Measurements from ENCODE around the gene CEP70.
"Not testable (repeated sequence)": the region's sequence is repeated elsewhere in the genome, so short reads cannot be mapped to it uniquely, and the experiment has no call there.

CEP70 gene

DNA sequence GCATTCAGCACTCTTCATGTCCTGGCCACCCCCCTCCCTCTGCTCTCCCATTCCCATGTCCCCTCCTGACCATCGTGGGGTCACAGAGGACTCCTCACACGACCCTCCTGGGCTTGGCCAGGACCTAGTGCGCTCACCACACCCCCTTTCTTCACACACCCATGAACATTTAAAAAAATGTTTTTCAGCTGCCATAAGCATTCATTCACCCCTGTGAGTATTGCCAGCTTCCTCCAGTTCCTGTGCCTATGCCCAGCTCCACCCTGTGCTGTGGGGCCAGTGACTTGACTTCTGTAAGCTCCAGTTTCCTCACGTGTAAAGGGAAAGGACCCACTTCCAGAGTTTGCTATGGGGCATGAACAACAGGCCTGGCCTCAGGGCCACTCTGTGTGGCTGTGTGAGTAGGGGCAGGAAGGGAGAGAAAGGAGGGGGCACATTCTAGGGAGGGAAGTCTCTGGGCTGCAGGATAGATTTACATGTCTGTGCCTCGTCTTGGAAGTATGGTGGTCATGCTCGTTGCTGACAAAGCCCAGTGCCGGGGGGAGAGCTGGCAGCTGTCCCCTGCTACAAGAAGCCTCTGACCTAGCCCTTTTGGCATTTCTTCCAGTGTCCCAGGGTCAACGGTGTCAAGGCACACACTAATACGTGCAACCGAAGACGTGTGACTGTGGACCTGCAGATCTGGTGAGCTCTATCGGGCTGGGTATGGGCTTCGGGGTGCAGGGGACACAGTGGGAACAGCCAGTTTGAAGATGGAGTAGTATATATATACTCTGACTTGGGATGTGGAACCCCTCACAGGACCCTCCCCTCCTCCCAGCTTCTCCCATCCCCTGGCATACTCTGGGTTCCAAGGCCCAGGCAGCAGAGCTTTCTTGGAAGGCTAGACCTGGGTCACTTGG is 136.8 kb downstream of the CEP70 start:
- no peak for DNase-seq (ENCODE audit: low read depth, low spot score)
- peak overlapping the region; percentile 32 for H3K27ac ChIP-seq

DNA sequence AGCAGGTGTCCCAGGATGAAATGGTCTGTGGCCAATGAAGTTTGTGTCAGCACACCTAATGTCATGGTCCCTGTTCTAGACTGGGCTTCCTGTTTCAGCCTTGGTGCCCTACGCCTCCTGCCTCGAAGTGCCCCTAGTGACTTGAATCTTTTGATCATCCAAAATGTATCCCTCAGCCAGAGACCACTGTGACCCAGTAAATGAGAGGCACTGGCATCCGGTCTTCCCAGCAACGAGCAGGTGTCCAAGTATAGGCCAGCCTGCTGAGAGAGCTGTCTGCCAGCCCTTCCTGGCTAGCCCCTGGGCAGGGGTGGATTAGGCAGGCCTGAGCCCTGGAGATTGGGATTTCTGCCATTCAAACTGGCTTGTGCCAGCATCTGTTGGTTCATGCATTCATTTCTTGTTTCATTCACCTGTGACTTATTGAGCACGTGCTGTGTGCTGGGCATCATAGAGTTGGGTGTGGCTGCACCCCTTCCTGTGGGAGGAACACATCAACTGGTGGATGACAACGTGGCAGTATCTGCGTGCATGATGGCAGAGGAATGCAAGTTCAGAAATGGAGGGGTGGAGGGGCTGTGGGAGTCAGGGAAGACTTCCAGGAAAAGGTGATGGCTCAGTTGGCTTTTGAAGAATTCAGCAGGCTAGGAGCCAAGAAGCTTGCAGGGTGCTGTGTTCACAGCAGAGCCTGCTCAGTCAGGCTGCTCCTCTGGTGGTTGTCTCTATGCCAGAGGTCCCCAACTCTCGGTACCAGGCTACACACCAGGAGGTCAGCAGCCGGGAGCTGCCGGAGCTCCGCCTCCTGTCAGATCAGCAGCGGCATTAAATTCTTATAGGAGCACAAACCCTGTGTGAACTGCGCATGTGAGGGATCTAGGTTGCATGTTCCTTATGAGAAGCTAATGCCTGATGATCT is 138.0 kb downstream of the CEP70 start:
- DNase-seq (ENCODE audit: low read depth, low spot score): no peak
- peak overlapping the region; percentile 32 for H3K27ac ChIP-seq

DNA sequence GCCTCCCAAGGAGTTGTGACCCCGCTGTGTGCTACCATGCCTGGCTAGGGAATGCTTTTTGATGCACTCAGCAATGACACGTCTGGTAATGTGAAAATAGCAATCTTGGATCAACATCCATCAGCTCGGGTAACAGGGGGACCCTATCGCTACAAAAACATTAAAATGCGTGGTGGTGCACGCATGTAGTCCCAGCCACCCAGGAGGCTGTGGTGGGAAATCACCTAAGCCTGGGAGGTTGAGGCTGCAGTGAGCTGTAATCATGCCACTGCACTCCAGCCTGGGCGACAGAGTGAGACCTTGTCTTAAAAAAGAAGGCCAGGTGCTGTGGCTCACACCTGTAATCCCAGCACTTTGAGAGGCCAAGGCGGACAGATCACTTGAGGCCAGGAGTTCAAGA is 140.1 kb downstream of the CEP70 start:
- not testable (repeated sequence) for DNase-seq (ENCODE audit: low read depth, low spot score)

DNA sequence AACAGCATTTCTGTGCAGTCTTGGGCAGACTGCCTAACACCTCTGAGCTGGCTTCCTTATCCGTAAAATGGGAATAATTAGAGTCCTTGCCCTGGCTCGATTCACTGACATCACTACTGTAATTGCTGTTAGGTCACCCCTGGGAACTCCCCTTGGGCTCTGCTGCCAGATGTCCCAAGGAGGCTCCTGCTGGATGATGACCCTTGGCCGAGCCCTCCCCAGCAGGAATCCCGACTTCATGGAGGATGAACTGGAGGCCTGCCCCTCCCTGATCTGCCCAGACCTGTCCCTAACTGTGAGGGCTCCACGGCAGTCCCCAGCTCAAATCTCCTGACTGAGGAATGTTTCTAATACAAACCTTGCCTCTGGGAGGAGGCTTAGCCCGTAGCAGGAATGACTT is 141.6 kb downstream of the CEP70 start:
- no peak for DNase-seq (ENCODE audit: low read depth, low spot score)

More for the DNA sequence above, 140.1 kb downstream of the CEP70 start:
- not testable (repeated sequence) for H3K27ac ChIP-seq

DNA sequence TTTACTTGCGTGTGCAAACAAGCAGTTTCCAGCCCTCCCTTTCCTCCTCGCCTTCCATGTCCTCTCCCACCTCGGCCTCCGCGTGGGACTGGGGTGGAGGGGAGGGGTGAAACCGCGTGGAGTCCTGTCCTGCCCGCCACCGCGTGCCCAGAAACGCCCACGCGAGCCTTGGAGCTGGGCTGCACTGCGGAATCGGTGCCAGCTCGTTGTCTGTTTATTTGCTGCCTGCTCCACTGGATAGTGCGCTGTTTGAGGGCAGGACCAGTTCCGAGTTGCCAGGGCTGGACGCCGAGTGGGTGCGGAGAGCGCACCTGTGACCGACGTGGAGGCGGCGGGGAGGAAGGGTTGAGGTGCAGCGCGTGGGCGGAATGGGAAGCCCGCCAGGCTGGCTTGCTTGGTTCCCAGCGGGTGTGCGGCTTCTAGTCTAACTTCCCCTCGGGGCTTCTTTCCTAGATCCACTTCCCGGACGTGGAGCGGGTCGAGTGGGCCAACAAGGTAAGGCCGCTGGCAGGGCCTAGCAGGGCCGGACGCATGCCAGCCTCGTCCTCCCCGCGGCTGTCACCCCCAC is 142.4 kb downstream of the CEP70 start:
- no peak for DNase-seq (ENCODE audit: low read depth, low spot score)
- no peak overlapping the region for H3K27ac ChIP-seq

More for the DNA sequence above, 141.6 kb downstream of the CEP70 start:
- peak overlapping the region; percentile 3 for H3K27ac ChIP-seq

DNA sequence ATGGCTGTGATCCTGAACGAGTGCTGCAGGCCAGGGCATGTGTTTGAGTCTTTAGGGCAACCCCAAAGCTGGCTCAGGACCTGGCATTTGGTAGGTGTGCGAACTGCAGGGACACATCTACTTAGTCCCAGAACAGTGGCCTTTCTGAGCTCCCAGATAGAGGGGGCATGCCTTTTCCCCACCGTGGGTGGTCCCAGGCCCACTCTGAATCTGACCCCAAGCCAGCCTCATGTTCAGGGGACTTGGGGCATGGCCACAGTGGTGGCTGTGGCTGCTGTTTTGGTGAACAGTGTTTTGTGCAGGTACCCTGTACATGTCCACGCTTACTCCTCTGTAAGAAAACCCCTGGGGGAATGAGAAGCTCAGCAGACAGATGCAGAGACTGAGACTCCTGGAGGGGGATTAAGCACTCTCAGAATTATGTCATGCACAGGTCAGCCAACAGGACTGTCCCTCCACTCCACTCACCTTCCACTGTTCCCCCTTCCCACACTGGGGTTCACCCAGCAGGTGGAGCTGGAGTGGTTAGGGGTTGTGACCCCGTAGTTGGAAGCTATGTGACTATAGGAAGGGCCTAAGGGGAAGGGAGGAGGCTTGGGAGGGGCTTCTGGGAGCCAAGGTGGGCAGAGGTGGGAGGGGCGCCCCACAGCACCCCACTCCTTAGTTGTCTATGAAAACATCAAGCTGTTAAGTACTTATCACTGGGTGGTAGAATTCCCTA is 143.2 kb downstream of the CEP70 start:
- DNase-seq (ENCODE audit: low read depth, low spot score): no peak
- H3K27ac ChIP-seq: no peak overlapping the region

DNA sequence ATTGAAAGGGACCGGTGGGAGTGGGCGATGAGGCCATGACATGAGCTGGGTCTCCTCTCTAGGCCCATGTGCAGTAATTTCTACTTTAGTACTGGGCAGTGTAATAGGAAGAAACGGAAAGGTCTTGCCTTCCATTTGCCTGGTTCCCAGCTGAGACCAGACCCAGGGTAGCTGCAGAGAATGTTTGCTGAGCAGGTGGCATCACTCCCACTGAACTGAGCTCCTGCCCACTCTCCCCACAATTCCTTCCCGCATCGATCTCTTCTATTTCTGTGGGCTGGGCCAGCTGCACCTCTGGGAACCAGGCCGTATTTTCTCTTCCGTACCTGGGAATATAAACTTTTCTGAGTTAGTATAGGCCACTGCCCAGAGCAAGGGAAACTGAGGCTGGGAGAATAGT is 143.9 kb downstream of the CEP70 start:
- no peak overlapping the region for H3K27ac ChIP-seq
- DNase-seq (ENCODE audit: low read depth, low spot score): no peak

DNA sequence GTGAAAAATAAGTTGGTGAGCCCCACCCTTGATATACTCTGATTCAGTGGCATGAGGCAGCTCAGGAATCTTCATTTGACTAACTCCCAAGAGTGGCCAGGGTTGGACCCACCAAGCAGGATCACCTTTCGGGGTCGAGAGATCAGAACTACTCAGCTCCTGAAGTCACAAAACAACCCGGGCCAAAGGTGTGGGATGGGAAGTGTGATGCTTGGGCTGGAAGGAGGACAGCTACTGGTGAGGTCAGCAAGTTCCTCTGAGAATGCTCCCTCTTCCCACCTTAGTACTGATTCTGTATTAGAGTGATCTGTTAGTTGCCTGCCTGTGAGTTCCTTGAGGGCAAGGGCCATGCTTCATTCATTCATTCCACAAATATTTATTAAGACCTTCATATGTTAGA is 144.6 kb downstream of the CEP70 start:
- no peak overlapping the region for H3K27ac ChIP-seq
- no peak for DNase-seq (ENCODE audit: low read depth, low spot score)

DNA sequence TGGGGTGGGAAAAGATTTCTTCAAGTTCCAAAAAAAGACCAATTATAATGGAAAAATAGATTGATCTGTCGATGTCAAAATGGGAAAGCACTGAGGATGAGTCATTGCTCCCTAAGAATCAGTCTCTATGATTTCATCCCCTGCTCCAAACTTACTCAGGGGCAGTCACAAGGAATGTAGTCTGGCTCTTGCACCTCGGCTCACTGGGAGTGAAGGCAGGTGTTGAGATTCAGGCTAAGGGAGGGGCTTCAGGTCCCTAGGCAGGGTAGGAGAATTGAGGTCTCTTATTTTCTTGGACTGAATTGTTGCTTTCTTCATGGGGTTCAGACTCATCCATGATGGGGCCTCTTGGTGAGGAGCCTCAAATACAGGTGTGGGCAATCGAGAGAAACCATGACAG is 145.4 kb downstream of the CEP70 start:
- peak overlapping the region; percentile 13 for H3K27ac ChIP-seq
- no peak for DNase-seq (ENCODE audit: low read depth, low spot score)

DNA sequence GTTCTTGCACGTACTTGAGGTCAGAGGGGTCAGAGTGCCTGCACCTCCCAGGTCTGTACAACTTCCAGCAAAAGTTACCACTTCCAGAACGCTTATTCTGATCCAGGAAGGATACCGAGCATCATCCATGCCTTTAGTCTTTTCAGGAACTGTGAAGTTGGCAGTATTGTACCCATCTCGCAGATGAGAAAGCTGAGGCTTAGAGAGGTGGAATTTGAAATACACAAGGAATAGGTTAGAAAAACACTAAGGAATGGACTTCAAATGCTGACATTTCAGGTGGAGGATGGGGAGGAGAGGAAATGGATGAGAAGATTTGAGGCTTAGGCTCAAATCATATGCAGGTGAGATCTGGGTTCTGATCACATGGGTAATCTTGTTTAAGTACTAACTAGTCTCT is 148.4 kb downstream of the CEP70 start:
- no peak for DNase-seq (ENCODE audit: low read depth, low spot score)
- no peak overlapping the region for H3K27ac ChIP-seq

DNA sequence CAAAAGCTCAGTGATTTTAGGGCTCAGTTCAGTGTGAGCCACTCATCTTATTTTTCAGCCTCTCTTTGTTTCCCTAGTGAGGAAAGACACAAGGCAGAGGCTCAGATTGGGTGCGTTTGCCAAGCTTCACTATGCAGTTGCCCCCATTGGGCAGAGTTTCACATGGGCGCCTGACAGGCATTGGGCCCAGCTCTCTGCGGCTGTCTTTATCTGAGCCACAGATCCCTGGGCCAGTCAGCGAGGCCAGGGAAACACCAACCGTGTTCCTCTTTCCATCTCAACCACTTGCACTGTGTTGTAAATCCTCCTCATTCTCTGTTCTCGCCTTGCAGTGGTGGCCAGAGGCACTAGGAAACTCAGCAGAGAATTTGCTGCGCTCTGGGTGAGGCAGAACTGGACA is 148.8 kb downstream of the CEP70 start:
- no peak for DNase-seq (ENCODE audit: low read depth, low spot score)

More for the DNA sequence above, 148.8 kb downstream of the CEP70 start:
- no peak overlapping the region for H3K27ac ChIP-seq
